HG02759 (cell line): Measurements from ENCODE around the gene FCHSD1.

Experiments used
- ATAC-seq: cut with Tn5 transposase; IDR thresholded peaks from one replicate; pipeline ENCODE4 v1.9.1; 2021; ENCODE audit warnings: mild to moderate bottlenecking, moderate library complexity; ENCODE audit not compliant: unreplicated experiment

FCHSD1 gene

GRCh38 chr5:141674747-141675146, 23.5 kb upstream of the FCHSD1 start:
- ATAC-seq: no peak

DNA sequence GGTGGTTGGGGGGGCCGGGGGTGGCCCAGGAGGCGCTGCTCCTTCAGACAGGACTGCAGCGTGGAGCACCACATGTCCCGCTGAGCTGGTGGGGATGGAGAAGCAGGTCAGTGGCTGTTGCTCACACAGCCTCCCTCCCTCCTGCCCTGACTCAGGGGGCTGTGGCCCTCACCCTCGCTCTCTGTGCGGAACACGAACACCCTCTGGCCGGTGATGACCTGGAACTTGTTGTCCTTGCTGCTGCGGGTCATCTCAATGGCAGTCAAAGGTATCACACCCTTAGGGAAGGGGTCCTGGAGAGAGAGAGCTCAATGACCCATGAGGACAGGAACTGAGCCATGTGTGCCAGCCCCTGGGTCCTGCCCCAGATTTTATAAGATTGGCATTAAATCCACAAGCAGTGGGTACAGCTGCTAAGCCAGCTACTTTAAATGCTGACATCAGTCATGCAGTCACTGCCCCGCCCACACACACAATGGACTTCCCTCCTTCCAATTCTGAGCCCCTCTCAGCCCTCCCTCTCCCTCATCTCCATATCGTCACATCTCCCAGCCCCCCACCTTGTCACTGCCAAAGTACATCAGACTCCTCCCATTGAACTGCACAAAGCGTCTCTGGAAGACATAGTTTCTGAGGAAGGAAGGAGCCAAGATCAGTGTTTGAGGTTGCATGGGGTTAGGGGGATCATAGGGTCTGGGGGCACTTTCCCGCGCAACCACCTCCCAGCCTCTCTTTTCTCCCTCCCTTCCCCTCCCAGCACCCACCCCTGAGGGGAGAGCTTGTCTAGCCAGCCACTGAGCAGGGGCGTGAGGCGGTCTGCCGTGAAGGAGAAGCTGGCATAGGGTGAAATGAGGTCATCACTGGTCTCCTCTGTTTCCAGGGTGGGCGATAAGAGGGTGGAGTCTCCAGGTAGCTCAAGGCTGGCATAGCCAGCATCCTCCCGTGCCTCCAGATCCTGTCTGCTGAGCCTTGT, 21.9 kb upstream of the FCHSD1 start:
- no peak for ATAC-seq

- no peak for ATAC-seq
Observed at GRCh38 chr5:141672071-141672840, 21.0 kb upstream of the FCHSD1 start.

- ATAC-seq: no peak
Observed at GRCh38 chr5:141669520-141669919, 18.3 kb upstream of the FCHSD1 start.

- ATAC-seq: no peak
Observed at GRCh38 chr5:141668601-141669265, 17.5 kb upstream of the FCHSD1 start.

DNA sequence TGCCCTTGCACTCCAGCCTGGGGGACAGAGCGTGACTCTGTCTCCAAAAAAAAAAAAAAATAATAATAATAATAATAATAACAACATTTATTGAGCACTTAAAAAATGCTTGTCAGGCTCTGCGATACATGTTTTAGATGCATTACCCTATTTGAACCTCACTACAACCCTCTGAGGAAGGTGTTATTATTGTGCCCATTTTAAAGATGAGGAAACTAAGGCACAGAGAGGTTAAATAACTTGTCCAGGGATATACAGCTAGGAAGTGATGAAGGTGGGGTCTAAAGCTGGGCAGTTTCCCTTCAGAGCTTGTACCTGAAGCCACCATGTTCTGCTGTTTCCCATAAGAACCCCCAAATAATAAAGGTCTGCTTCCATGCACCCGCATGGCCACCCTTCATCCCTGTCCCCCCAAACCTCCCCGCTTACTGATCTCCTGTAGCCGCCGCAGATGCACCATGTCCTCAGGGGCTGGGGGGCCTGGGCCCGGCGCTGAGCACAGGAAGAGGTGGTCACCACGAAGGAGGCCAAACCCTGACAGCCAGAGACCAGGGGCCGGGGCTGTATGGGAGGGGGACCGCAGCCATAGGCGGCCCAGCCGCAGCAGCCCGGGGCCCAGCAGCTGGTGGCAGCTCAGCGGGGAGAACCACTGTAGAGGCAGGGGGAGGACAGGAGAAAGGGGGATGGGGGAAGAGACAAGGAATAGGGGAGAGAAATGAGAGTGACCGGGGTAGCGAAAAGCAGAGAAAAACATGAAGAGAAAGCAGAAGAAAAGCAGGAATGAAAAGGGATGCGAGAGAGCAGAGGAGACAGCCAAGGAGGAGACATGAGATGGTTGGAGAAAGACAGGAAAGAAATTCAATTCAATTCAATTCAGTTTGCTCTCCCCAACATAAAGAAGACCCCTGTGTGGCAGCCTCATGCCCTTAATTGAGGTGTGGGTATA, 15.1 kb upstream of the FCHSD1 start:
- no peak for ATAC-seq

DNA sequence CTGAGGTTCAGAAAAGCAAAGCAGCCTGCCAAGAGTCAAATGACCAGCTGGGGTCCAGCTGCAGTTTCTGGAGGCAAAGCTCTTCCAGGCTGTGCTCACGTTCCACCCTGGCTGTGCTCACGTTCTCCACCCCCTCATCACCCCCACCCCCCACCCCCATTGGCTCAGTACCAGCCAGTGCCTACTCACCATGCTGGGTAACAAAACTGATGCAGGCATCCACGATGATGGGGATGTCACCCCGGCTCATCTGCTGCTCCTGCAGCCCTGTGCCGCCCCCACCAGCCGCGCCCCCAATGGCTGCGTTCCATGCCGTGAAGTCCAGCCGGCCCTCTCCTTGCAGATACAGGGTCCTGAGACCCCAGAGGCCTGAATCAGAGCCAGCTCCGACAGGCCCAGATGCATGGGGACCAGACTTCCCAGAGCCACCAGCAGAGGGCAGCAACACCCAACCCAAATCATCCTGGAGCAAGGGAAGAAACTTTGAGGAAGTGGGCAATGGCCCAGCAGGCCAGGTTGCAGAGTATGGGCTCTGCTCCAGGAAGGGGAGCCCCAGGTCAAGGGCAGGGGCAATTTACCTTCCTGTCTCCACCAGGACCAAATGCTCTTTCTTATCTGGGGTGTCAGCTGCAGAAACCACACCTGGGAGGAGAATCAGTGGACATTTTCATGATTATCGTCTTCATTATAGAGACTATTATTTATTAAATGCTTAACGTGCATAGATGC, 13.7 kb upstream of the FCHSD1 start:
- ATAC-seq: peak; percentile 98

GRCh38 chr5:141663506-141663905, 12.3 kb upstream of the FCHSD1 start:
- no peak for ATAC-seq

DNA sequence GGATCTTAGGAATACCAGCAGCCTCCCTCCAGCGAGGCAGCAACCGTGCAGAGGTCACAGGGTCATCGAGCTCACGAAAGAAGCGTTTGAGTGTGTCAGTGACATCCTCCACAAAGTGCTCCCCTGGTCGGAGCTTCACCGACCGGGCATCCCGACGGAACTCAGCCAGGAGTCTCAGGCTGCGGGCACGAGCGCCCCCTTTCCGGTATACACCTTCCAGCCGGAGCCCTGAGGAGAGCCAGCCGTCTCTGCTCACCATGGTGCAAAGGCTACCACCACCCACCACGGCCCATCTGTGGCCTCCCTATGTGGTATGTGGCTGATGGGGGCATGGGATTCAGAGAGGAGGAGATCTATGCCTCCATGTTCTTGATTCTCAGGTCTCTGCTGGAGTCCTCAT, 10.8 kb upstream of the FCHSD1 start:
- ATAC-seq: no peak

- ATAC-seq: peak; percentile 66
Observed at GRCh38 chr5:141657937-141658545, 6.8 kb upstream of the FCHSD1 start.

DNA sequence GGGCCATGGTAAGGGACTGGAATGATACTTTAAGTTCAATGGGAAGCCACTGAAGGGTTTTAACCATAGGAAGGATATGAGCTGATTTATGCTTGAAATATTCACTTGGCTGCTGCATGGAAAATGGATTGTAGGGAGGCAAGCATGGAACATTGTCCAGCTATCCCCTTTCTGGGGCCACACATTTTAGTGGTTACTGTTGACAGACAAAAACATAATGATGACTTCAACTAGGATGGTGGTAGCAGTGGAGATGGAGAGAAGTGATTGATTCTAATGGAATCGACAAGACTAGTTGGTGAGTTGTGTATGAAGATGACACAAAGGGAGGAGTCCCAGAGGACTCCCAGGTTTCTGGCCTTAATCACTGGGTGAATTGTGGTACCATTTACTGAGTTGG, 6.2 kb upstream of the FCHSD1 start:
- no peak for ATAC-seq

DNA sequence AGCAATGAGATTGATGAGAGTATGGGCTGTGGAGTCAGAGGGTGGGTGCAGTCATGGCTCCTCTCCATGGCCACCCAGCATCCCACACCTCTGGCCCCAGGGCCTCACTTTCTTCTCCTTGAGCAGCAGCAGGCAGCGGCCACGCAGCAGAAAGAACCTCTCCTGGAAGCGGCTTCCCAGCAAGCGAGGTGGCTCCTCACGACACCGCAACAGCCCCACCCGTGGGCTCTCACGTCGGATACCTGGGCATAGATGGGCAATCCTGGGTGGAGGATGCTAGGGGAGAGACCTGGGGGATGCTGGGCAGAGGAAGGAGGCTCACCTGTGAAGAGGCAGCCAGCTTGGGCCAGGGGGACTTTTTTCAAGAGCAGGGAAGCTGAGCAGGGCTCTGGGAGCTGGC, 5.2 kb upstream of the FCHSD1 start:
- ATAC-seq: no peak

DNA sequence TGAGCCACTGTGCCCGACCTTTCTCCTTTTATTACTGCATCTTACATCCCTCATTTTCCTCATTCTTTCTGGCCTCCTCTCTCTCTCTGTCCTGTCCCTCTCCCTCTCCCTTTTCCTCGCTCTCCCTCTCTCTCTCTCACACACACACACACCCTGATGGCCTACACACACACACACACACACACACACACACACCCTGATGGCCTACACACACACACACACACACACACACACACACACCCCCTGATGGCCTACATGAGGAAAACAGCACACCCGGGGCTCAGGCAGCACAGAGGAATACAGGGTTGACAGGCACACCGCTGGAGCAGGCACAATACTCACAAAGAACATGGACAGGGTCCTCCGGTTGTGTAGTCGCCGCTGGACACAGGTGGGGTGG, 3.8 kb upstream of the FCHSD1 start:
- no peak for ATAC-seq

- no peak for ATAC-seq
Observed at GRCh38 chr5:141654298-141654697, 3.1 kb upstream of the FCHSD1 start.

GRCh38 chr5:141651728-141652105, 499 bp upstream of the FCHSD1 start:
- no peak for ATAC-seq

- no peak for ATAC-seq
Observed at GRCh38 chr5:141649972-141650371, 1.2 kb downstream of the FCHSD1 start.

GRCh38 chr5:141649056-141649688, 2.0 kb downstream of the FCHSD1 start:
- ATAC-seq: no peak

- no peak for ATAC-seq
Observed at GRCh38 chr5:141647851-141648250, 3.4 kb downstream of the FCHSD1 start.

GRCh38 chr5:141647242-141647641, 4.0 kb downstream of the FCHSD1 start:
- no peak for ATAC-seq
